GM18907 (cell line): ENCODE results near the gene VTI1B.
"Not testable (repeated sequence)": the region's sequence is repeated elsewhere in the genome, so short reads cannot be mapped to it uniquely, and the experiment has no call there.

Experiments used
- ATAC-seq: cut with Tn5 transposase; IDR thresholded peaks from one replicate; pipeline ENCODE4 v1.9.1; 2021; ENCODE audit warnings: mild to moderate bottlenecking, moderate library complexity; ENCODE audit not compliant: unreplicated experiment

Gene VTI1B

GRCh38 chr14:67674480-67675218 is at the start of gene VTI1B:
VTI1B (minus strand) TSS chr14:67674632; CDS start chr14:67674489, 143 bp downstream.
- ATAC-seq, result peak; percentile 87

DNA sequence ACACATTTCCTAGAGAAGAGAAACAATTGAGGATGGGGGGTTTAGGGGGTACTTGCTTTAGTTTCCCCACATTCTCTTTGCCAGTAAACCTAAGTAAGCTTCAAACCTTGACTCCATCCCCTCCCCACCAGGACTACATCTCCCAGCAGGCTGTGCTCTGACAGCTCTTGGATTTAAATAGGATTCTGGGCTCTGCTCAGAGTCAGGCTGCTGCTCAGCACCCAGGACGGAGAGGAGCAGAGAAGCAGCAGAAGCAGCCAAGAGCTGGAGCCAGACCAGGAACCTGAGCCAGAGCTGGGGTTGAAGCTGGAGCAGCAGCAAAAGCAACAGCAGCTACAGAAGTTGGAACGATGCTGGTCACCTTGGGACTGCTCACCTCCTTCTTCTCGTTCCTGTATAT is 47.9 kb upstream of the VTI1B start:
- ATAC-seq, result no peak

DNA sequence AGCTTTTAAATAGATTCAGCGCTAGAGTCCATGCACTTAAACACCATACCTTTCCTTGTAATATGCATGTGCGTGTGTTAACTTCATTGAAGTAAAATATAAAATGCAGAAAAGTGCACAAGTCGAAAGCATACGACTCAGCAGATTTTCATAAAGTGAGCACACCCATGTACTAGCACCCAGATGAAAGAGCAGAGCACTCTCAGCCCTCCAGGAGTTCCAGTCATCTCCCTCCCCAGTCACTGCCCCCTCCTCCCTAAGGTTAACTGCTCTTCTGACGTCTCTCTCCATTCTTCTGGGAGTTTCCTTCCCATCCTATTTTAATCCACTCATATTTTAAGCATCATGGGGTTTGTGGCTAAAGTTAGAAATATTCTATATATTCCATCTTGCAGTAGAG is 47.4 kb upstream of the VTI1B start:
- no peak for ATAC-seq

- no peak for ATAC-seq
These were observed 45.4 kb upstream of the VTI1B start for GRCh38 chr14:67719866-67720265.

DNA sequence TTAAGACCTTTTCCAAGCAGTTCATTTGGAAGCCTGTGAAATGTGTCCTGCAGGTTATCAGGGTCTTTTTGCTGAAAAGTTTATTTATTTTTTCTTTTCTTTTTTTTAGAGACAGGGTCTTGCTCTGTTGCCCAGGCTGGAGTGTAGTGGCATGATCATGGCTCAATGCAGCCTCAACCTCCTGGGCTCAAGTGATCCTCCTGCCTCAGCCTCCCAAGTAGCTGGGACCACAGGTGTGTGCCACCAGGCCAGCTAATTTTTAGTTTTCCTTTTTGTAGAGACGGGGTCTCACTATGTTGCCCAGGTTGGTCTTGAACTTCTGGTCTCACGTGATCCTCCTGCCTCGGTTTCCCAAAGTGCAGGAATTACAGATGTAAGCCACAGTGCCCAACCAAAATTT is 45.0 kb upstream of the VTI1B start:
- not testable (repeated sequence) for ATAC-seq

GRCh38 chr14:67718265-67718664 is 43.8 kb upstream of the VTI1B start:
- ATAC-seq, result no peak

DNA sequence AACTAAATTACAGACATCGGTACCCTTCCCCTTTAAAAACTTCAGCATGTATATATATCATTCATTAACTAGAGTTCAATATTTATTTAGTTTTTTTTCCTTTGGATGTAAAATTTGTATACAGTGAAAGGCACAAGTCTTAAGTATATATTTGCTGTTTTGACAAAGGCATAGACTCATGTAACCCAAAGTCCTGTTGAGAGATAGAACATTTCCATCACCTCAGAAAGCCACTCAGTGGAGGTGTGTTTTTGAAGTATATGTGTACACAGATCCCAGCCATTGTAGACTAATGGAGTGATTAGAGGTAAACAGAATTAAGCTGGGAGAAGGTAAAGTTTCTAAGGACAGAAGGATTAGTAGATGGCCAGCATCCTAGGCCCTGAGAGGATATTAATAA is 42.6 kb upstream of the VTI1B start:
- ATAC-seq, result no peak

DNA sequence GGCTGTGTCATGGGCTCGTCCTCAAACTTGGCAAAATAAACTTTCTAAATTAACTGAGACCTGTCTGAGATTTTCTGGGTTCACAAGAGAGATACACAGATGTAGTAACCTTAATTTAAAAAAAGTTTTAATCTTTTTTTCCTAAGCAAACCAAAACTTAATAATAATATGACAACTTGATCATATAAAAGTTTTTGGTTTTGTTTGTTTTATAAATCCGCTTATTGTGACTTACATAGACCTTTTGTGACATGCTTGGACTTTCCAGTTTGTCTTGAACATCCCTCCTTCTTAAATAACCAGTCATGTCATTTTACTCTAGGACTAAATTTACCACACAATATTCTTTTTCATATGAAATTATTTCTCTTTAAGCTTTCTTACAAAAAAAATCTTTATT is 35.8 kb upstream of the VTI1B start:
- ATAC-seq, result no peak

DNA sequence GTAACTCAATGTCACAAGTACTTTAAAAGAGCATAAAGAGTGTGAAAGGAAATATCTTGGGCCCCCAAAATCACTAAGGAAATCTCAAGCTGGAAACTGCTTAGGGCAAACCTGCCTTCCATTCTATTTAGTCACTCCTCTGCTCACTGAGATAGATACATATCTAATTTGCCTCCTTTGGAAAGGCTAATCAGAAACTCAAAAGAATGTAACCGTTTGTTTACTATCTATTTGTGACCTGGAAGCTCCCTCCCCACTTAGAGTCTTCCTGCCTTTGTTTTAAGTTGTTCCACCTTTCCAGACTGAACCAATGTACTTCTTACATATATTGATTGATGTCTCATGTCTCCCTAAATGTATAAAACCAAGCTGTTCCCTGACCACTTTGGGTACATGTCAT is 35.4 kb upstream of the VTI1B start:
- ATAC-seq, result not testable (repeated sequence)

DNA sequence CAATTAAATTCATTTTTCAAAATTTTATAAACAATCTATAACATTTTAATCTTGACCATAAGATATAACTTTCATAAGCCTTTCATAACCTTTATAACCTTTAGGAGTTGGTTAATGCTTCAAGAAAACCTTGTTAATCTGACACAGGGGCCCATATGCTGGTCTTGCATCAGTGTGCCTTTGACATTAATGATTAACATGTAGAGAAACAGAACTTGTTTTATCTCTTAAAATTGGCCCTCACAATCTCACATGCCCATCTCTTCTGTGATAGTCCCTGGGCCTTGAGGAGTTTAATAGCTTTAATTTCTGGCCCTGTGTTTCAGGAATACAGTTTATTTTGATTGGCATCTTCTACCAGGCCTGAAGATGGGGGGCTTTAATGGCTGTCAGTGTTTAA is 34.9 kb upstream of the VTI1B start:
- ATAC-seq, result not testable (repeated sequence)

DNA sequence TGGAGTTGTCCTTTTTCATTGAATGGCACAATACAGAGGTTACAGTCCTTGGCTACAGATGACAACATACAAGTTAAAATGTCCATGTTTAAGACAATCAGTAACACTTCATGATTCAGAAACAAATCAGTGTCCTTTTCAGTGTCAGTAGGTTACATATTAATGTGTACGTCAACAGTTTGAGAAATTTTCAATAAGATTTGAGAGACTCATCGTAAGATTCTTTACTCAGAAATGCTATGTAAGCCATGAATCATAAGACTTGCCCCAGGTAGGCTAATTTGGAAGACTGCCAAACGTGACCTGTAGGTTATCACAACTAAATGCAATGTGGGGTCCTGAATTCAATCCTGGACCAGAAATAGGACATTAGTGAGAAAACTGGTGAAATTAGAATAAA is 30.8 kb upstream of the VTI1B start:
- ATAC-seq, result no peak

- ATAC-seq, result no peak
These were observed 30.2 kb upstream of the VTI1B start for GRCh38 chr14:67704484-67705089.

GRCh38 chr14:67703997-67704396 is 29.6 kb upstream of the VTI1B start:
- no peak for ATAC-seq

- ATAC-seq, result not testable (repeated sequence)
These were observed 27.1 kb upstream of the VTI1B start, which contains the start of gene RDH12 for GRCh38 chr14:67701492-67701891. RDH12 (plus strand) TSS chr14:67701886; CDS start chr14:67722643, 20,757 bp downstream.

DNA sequence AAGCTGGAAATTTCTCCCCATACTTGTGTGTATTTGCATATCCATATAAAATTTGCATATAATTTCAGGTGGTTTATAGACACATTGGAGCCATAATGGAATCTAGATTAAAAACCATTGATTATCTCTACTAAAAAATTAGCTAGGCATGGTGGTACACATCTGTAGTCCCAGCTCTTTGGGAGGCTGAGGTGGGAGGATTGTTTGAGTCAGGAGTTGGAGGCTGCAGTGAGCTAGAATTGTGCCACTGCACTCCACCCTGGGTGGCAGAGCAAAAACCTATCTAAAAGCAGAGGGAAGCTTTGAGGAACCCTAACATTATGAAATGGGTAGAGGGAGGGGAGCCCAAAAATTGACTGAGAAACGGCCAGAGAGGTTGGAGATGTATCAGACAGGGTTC is 23.7 kb upstream of the VTI1B start:
- no peak for ATAC-seq

- no peak for ATAC-seq
These were observed 22.6 kb upstream of the VTI1B start for GRCh38 chr14:67697006-67697405.

DNA sequence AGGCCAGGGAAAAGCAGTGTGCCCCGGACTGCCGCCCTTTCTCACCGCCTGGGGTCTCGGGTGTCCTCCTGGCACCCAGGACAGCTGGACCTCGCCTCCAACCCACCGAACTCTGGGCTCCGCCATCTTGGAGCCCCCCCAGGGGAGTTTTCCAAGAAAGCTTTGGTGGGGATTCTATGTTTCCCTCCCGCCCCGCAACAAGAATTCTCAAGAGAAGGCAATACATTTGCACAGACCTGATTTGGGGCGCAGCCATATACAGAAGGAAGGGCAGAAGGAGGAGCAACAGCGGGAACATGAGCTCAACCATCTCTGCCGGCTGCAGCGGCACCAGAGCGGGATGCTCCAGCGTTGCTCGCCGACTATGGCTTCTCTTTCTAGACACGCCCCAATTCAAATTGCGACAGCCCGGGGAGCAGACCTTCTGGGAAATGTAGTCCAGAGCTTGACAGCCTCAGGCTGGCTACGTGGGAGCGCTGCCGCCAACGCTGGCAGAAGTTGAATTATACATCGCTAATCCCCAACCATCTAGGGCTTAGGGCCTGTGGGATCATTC is 21.0 kb upstream of the VTI1B start, which contains the start of gene RDH11:
Gene RDH11 (minus strand): TSS at position 371 of the 556 bp plus-strand sequence. CDS start 61 bp downstream, at position 310.
- ATAC-seq, result peak; percentile 89

DNA sequence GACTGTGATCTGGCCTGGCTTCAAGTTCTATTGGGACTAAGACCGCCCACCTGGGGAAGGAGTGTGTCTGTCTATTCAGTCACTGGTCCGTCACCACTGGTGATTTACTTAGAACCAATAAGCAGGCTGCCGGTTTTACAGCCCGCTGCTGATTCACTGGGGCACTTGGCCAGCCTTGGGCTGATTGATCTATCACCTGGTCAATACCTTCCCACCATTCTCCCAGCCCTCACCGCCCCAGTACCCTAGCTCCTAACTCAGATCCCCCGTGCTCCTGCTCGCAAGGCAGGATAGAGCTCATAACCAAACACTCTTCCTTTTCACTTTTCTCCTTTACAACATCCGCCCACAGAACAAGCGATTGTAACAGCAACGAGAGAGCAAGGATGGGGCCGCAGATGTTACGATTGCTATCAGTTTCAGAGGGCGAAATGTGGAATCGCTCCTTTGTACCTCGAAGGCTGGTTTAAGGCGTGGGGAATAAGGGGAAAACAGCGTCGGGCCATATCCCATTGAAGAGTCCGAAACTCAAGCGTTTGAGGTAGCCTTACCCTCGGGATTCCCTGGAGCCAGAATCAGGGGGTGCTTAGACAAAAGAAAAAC is 20.5 kb upstream of the VTI1B start:
- peak; percentile 85 for ATAC-seq

DNA sequence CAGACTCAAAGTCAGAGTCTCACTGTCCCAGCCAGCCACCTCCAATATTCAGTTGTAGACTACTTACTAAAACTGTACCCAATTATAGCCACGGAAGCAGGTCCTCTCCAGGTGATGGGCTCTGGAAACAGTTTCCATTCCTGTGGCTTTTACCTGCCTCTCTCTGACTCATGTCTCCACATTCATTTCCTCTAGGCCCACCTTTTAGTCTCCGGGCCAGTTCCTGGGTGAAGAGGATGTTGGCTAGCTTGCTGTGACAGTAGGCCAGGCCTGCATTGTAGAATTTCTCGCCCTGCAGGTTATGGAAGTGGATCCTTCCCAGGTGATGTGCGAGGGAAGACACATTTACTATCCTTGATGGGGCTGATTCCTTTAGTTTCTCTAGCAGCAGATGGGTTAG is 15.6 kb upstream of the VTI1B start:
- ATAC-seq, result no peak

DNA sequence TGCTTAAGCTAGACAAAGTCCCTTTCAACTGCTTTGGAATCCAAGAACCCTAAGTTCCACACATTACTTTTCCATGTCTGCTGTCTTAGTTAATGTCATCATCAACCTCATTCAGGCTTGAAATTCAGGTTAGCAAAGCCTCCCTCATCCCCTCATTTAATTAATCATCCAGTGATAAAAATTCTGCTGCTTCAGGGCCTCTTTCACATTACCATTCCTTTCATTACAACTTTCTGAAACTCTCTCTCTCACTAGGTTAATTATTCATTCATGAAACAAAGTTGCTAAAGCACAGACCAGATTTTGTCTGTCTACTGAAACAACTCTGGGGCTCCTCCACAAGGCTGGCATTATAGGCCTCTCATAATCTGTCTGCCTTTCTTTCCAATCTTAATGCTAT is 9.4 kb upstream of the VTI1B start:
- ATAC-seq, result no peak

DNA sequence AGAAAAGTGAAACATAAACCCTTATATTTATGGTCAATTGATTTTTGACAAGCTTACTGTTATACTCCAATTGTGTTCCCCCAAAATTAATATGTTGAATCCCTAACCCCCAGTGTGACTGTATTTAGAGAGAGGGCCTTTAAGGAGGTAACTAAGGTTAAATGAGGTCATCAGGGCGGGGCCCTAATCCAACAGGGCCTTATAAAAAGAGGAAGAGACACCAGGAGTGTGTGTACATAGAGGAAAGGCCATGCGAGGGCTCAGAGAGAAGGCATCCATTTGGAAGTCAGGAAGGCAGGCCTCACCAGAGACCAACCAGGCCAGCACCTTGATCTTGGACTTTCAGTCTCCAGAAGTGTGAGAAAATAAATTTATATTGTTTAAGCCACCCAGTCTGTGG is 6.5 kb upstream of the VTI1B start:
- no peak for ATAC-seq

GRCh38 chr14:67680121-67680602 is 5.7 kb upstream of the VTI1B start:
- peak; percentile 93 for ATAC-seq
